ENCODE data around the gene UNC13D. TPM values are rescaled to one million over a fixed set of nuclear protein-coding genes. Genes with fewer than 3 reads are reported as not detected.
A peak's percentile ranks its signal among the peaks of the same experiment; 100 is the strongest.

Gene UNC13D
- total RNA-seq, 1 donor from 2014 or later, result 6.8 TPM

DNA sequence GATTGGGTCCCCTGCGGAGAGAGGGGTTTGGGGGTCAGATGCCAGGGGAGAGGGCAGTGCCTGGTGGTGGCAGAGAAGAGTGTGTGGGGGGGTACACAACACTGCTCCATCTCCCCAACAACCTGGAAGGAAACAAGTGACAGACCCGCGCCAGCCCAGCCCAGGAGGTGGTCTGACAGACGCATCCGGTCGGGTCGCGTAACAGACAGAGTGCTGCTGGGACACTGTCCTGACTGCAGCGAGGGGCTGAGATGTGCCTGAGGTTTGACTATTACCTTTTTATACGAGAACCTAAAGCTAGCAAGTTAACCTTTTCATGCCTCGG lies 16.2 kb downstream of the UNC13D start:
- no peaks in the 10 kb centered on the region for H3K9me3 Mint-ChIP-seq
- H3K27me3 Mint-ChIP-seq (ENCODE audit: low read depth), result no peaks in the 10 kb centered on the region
- H3K4me1 Mint-ChIP-seq, result peaks cover 23% of the 10 kb centered on the region
- DNase-seq (ENCODE audit: low spot score in 2 of 2, unreplicated experiment in 2 of 2), result no peak
- TF ChIP-seq, protein P1, sequence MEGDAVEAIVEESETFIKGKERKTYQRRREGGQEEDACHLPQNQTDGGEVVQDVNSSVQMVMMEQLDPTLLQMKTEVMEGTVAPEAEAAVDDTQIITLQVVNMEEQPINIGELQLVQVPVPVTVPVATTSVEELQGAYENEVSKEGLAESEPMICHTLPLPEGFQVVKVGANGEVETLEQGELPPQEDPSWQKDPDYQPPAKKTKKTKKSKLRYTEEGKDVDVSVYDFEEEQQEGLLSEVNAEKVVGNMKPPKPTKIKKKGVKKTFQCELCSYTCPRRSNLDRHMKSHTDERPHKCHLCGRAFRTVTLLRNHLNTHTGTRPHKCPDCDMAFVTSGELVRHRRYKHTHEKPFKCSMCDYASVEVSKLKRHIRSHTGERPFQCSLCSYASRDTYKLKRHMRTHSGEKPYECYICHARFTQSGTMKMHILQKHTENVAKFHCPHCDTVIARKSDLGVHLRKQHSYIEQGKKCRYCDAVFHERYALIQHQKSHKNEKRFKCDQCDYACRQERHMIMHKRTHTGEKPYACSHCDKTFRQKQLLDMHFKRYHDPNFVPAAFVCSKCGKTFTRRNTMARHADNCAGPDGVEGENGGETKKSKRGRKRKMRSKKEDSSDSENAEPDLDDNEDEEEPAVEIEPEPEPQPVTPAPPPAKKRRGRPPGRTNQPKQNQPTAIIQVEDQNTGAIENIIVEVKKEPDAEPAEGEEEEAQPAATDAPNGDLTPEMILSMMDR (IDR thresholded peaks at IDR 0.05; ENCODE audit: unreplicated experiment), result no peak
- H3K36me3 Mint-ChIP-seq, result no peaks in the 10 kb centered on the region
- peak overlapping the region; percentile 52 for H3K4me3 Mint-ChIP-seq
- peak overlapping the region; percentile 69 for H3K27ac Mint-ChIP-seq

DNA sequence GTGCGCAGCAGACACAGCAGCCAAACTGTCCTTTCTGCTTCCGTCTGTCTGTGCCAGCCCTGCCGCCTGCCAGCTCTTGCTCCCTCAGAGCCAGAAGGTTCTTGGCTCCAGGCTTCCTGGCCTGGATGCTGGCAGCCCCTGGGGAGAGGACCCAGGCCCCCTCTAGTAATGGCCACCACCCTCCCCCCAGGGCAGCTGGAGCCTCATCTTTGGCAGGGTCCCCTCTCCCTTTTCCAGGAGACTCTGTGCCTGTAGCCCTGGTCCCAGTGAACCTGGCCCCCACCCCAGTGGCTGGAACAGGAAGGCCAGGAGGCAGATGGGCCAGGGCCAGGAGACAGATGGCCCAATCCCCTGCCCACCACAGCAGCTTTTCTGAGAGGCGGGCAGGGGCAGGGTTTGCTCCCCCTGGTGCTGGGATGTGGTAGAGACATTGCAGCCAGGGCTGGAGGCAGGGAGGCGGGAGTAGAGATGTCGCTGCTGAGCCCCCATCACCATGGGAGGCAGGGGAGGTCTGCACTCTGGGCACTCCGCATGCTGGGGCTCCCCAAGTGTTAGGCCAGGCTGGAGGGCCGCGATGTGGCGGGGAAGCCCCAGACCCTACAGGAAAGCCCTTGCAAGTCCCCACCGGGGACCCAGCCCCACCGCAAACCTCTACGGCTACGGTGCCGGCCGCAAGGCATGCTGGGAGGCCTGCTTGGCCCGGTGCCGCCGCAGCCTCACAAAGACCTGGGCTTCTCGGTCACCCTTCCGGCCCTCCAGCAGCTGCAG lies 16.7 kb downstream of the UNC13D start:
- peaks cover 20% of the 10 kb centered on the region for H3K4me1 Mint-ChIP-seq
- DNase-seq (ENCODE audit: low spot score in 2 of 2, unreplicated experiment in 2 of 2), result peak in 1 of 2 experiments; percentile 83
- H3K36me3 Mint-ChIP-seq, result no peaks in the 10 kb centered on the region
- peak overlapping the region; percentile 87 for H3K27ac Mint-ChIP-seq
- no peaks in the 10 kb centered on the region for H3K9me3 Mint-ChIP-seq
- H3K27me3 Mint-ChIP-seq (ENCODE audit: low read depth), result no peaks in the 10 kb centered on the region
- peak overlapping the region; percentile 52 for H3K4me3 Mint-ChIP-seq
- TF ChIP-seq, protein P1 (IDR thresholded peaks at IDR 0.05; ENCODE audit: unreplicated experiment), result peak; percentile 79

DNA sequence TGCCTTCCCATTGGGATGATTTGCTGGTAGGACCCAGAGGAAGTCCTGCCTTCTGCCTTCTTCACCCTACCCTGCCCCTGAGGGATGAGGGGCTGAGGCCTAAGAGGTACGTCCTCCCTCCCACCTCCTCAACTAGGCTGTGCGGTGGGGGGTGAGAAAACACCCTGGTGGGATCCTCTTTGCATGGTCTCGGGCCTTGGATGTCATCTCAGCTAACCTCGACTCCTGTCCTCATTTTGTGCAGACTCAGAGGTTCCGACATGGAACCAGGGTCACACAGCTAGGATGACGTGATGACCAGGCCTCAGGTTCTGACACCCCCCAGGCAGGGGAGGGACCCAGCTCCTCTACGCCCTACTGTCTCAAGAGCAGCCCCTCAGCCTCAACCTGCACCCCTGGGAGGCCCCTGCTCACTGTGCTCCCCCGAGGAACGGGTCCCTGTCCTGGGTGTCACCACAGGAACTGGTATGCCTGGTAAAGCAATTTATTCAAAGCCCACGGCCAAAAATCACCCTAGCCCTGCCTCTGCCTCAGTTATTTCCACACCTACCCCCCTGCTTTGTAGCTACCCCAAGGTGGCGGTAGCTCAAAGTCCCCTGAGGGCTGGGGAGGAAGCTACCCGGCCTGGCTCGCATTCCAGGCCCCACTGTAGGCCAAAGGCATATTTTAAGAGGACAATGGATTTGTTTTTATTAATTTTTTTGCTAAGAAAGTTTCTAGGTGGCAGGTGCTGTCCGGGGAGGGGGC lies 17.5 kb downstream of the UNC13D start:
- Mint-ChIP-seq H3K4me3 (no peak overlapping the region), H3K9me3 (no peaks in the 10 kb centered on the region), H3K27me3 (ENCODE audit: low read depth) (no peaks in the 10 kb centered on the region), H3K4me1 (peaks cover 15% of the 10 kb centered on the region), H3K27ac (peak overlapping the region; percentile 87), H3K36me3 (peaks cover 2% of the 10 kb centered on the region)
- no peak for DNase-seq (ENCODE audit: low spot score in 2 of 2, unreplicated experiment in 2 of 2)
- TF ChIP-seq, protein P1 (IDR thresholded peaks at IDR 0.05; ENCODE audit: unreplicated experiment), result no peak

DNA sequence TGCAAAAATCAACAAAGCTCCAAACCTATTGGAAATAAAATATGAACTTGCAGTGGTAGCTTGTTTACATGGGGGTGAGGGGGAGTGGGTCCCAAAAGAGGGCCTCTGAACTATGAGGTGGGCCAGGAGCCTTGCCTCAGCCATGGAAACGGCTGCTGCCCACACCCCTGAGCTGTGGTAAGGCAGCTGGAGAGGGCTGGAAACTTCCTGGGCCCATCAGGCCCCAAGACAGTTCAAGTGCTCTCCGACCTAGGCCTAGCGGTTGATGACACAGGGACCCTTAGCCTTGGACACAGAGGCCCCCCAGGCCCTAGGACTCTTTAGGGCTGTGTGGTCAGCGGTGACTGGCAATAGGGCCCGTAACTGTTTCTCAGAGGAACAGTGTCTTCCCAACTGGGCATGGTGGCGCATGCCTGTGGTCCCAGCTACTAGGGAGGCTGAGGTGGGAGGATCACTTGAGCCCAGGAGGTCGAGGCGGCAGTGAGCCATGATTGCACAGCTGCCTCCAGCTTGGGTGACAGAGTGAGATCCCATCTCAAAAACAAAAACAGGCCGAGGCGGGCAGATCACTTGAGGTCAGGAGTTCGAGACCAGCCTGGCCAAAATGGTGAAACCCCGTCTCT lies 18.3 kb downstream of the UNC13D start:
- H3K4me1 Mint-ChIP-seq, result peaks cover 15% of the 10 kb centered on the region
- TF ChIP-seq, protein P1 (IDR thresholded peaks at IDR 0.05; ENCODE audit: unreplicated experiment), result no peak
- H3K4me3 Mint-ChIP-seq, result no peak overlapping the region
- no peaks in the 10 kb centered on the region for H3K9me3 Mint-ChIP-seq
- H3K36me3 Mint-ChIP-seq, result peaks cover 9% of the 10 kb centered on the region
- no peak overlapping the region for H3K27ac Mint-ChIP-seq
- DNase-seq (ENCODE audit: low spot score in 2 of 2, unreplicated experiment in 2 of 2), result no peak
- no peaks in the 10 kb centered on the region for H3K27me3 Mint-ChIP-seq (ENCODE audit: low read depth)

DNA sequence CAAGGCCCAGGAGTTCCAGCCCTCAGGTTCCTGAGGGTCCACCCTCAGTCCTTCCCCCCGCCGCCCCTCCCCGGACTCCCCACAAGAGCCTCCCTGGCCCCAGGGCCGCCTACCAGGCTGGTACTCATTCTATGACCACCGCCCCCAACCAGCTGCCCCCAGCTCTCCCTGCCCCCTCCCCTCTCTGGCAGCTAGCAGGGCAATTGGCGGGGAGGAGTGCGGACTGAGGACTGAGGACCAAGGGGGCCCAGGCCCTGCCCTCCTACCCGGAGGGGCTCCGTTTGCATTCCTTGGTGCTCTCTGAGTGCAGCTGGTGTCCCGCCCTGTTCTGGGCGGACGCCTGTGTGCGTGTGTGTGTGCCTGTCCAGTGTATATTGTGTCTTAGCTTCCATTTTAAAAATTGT lies 19.1 kb downstream of the UNC13D start:
- H3K36me3 Mint-ChIP-seq, result peaks cover 12% of the 10 kb centered on the region
- H3K27me3 Mint-ChIP-seq (ENCODE audit: low read depth), result no peaks in the 10 kb centered on the region

More for the DNA sequence above, 19.1 kb downstream of the UNC13D start:
- DNase-seq (ENCODE audit: low spot score in 2 of 2, unreplicated experiment in 2 of 2), result no peak
- Mint-ChIP-seq H3K4me3 (no peak overlapping the region), H3K4me1 (peaks cover 15% of the 10 kb centered on the region), H3K9me3 (no peaks in the 10 kb centered on the region), H3K27ac (peak overlapping the region; percentile 68)
- TF ChIP-seq, protein P1 (IDR thresholded peaks at IDR 0.05; ENCODE audit: unreplicated experiment), result no peak
